Lung (tissue), 12 donors: Measurements from ENCODE around the gene LARGE1. TPM values are rescaled to one million over a fixed set of nuclear protein-coding genes. Genes with fewer than 3 reads are reported as not detected.

Source experiments
- ATAC-seq: fragments of 200-7000 bp; cut with Tn5 transposase; one replicate; pipeline ENCODE4 v1.9.1; 2020; ENCODE audit warnings: moderate number of reproducible peaks; ENCODE audit not compliant: insufficient read depth, low FRiP score
- DNase-seq, 3 donors: peaks; one replicate each; pipeline ENCODE4 v3.0.0-alpha.2; 2013 to 2017
- H3K27ac ChIP-seq, 2 donors: one replicate each; pipeline ENCODE4 v1.5.1; 2013; ENCODE audit warnings: mild to moderate bottlenecking in 2 of 2, moderate library complexity in 2 of 2, control low read depth in 1 of 2, inconsistent platforms in 1 of 2, low read depth in 1 of 2, low read length in 1 of 2
- H3K27me3 ChIP-seq, 3 donors: one replicate each; pipeline ENCODE4 v1.5.1; 2013; ENCODE audit warnings: low read length in 2 of 3; ENCODE audit not compliant: control insufficient read depth in 3 of 3, insufficient read depth in 3 of 3
- H3K36me3 ChIP-seq, 4 donors: one replicate each; pipeline ENCODE4 v1.5.1; 2013; ENCODE audit warnings: low read length in 4 of 4, mild to moderate bottlenecking in 1 of 4, moderate library complexity in 1 of 4; ENCODE audit not compliant: control insufficient read depth in 4 of 4, insufficient read depth in 4 of 4
- H3K4me1 ChIP-seq, 5 donors: one replicate each; pipeline ENCODE4 v1.5.1; 2013; ENCODE audit warnings: low read length in 5 of 5, mild to moderate bottlenecking in 2 of 5, moderate library complexity in 1 of 5; ENCODE audit not compliant: control insufficient read depth in 5 of 5, insufficient read depth in 5 of 5
- H3K4me3 ChIP-seq: one replicate; pipeline ENCODE4 v1.5.1; 2013; ENCODE audit warnings: mild to moderate bottlenecking, control low read depth, moderate library complexity
- H3K9ac ChIP-seq, 2 donors: one replicate each; pipeline ENCODE4 v1.5.1; 2013; ENCODE audit warnings: low read length in 2 of 2, control low read depth in 1 of 2; ENCODE audit not compliant: insufficient read depth in 1 of 2
- H3K9me3 ChIP-seq, 4 donors: one replicate each; pipeline ENCODE4 v1.5.1; 2013; ENCODE audit warnings: low read length in 3 of 4, mild to moderate bottlenecking in 1 of 4, moderate library complexity in 1 of 4; ENCODE audit not compliant: control insufficient read depth in 4 of 4, insufficient read depth in 3 of 4
- WGBS, 2 donors: extraction: QIAGEN DNeasy Blood & Tissue Kit; methylation state at CpG; one replicate each; pipeline ENCODE4 v1.1.7; 2013; 5-methylcytosine and 5-hydroxymethylcytosine counted together
- polyA plus RNA-seq, 2 donors: library from polyadenylated mRNA; stranded (reverse); fragments of 200-250 nt; gene quantifications; one replicate each; pipeline ENCODE4 v1.2.1, GENCODE V29; 2013
- total RNA-seq, 2 donors: library from RNA; depleted of rRNA in 1 of 2; stranded (reverse); fragments of >200 nt in 1 of 2; gene quantifications; one replicate each; pipeline ENCODE4 v1.2.1, GENCODE V29; 2014 to 2021
- TF ChIP-seq, protein P1 (sequence below): IDR thresholded peaks from 2 replicates; pipeline ENCODE4 v1.5.1; 2012; ENCODE audit warnings: mild to moderate bottlenecking; ENCODE audit errors: control extremely low read depth, extremely low read depth
- donor health status: control.
- donor health status: control.
- donor health status: Bipolar disorder and iron deficiency.
- donor health status: healthy.
- donor health status: DM: yes; HTN: yes; CAD: no.

LARGE1 gene
- total and polyA plus RNA-seq, 4 donors = 2.9 to 41.1 (median 15.4) TPM

DNA sequence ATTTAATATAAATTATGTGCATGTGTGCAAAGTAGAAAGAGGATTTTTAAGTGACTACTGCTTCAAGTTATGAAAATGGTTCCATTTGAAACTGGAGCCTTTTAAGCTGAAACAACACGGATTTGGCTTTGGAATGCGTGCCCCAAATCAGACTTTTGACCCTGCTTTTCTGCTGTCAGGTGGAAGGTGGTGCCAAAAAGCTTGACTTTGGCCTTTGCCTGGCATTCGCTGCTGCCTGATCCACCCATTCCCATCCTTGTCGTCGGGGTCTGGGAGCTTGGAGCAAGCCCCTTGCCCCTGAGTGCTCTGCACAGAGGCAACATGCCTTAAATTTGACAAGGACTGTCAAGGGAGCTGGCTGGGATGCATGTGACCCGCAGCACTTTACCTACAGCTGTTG lies 526.8 kb downstream of the LARGE1 start:
- H3K4me3 ChIP-seq = no peak overlapping the region
- TF ChIP-seq, protein P1, sequence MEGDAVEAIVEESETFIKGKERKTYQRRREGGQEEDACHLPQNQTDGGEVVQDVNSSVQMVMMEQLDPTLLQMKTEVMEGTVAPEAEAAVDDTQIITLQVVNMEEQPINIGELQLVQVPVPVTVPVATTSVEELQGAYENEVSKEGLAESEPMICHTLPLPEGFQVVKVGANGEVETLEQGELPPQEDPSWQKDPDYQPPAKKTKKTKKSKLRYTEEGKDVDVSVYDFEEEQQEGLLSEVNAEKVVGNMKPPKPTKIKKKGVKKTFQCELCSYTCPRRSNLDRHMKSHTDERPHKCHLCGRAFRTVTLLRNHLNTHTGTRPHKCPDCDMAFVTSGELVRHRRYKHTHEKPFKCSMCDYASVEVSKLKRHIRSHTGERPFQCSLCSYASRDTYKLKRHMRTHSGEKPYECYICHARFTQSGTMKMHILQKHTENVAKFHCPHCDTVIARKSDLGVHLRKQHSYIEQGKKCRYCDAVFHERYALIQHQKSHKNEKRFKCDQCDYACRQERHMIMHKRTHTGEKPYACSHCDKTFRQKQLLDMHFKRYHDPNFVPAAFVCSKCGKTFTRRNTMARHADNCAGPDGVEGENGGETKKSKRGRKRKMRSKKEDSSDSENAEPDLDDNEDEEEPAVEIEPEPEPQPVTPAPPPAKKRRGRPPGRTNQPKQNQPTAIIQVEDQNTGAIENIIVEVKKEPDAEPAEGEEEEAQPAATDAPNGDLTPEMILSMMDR = no peak
- no peak for ATAC-seq

DNA sequence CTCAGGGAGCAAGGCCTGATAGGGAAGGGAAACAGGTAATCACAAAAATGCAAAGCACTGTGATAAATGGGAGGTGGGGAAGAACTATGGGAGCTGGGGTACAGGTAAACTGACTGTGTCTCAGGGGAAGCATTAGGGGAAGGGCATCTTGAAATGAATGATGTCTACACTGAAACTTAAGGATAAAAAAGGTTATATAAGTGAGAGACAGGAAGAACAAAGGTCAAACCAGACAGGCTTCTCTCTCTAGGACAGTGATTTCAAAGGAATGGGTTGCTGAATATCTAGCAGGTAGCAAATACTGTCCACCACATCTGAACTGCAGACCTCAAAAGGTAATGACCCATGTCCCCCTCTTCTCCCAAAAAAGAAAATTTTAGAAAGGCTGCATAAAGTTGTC lies 529.0 kb downstream of the LARGE1 start:
- peaks cover 0 to 16% (median 0%) of the 10 kb centered on the region in 5 donors for H3K4me1 ChIP-seq
- TF ChIP-seq, protein P1 = no peak
- no peaks in the 10 kb centered on the region for H3K27me3 ChIP-seq
- DNase-seq (no peak), ATAC-seq (no peak)
- H3K36me3 ChIP-seq = no peaks in the 10 kb centered on the region
- no peaks in the 10 kb centered on the region for H3K9me3 ChIP-seq
- no peak overlapping the region for H3K9ac ChIP-seq
- H3K4me3 ChIP-seq = no peak overlapping the region
- no peak overlapping the region for H3K27ac ChIP-seq

More for the DNA sequence above, 526.8 kb downstream of the LARGE1 start:
- Histone ChIP-seq H3K36me3 (no peaks in the 10 kb centered on the region), H3K9me3 (no peaks in the 10 kb centered on the region), H3K4me1 (peaks cover 0 to 16% (median 0%) of the 10 kb centered on the region in 5 donors), H3K9ac (no peak overlapping the region), H3K27ac (no peak overlapping the region), H3K27me3 (no peaks in the 10 kb centered on the region)
- 67 to 71% methylated on average over 6 of the region's 6 CpGs for WGBS, 2 donors
- DNase-seq = no peak

DNA sequence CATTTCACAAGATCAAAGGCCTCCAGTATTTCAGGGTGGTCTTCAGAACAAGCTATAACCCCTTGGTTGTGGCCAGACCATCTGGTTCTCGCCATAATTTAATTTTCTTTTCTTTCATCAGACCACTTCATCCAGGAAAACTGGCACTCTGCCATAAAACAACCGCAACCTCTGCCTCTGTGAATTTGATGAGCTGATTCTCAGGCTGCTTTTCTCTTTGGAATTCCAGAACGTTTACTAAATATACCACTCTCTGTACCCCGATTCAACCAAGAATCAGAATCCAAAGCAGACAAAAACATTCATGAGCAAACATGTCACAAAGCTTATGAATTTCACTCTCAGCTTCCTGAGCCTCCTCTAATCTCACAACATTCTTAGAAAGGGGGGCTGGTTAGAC lies 530.3 kb downstream of the LARGE1 start:
- Histone ChIP-seq H3K4me3 (no peak overlapping the region), H3K36me3 (no peaks in the 10 kb centered on the region), H3K9me3 (no peaks in the 10 kb centered on the region), H3K27me3 (no peaks in the 10 kb centered on the region), H3K4me1 (peaks cover 0 to 16% (median 0%) of the 10 kb centered on the region in 5 donors), H3K27ac (no peak overlapping the region), H3K9ac (no peak overlapping the region)
- TF ChIP-seq, protein P1 = no peak
- WGBS, 2 donors = 71 to 75% methylated on average over 4 of the region's 4 CpGs
- DNase-seq = peak; percentile 70 to 82 (median 79)
- no peak for ATAC-seq

DNA sequence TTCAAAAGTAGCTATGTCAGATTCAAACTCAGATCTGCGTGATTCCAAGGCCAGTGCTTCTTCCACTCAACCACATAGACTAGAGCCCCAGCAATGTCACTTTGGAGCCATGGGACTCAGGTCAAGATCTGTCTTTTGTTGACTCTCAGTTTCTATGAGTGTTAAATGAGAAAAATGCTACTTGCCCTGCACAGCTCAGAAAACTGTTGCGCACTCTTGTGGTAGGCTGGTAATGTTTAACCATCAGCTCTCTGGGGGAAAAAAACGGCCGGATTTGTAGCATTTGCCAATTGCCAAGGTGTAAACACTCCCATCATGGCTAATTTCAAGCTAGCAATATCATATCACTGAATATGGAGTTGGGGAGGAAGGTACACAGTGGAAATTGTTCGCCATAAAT lies 534.0 kb downstream of the LARGE1 start:
- WGBS, 2 donors = 89 to 91% methylated on average over 5 of the region's 5 CpGs
- H3K27ac ChIP-seq = no peak overlapping the region
- H3K9ac ChIP-seq = no peak overlapping the region
- H3K4me3 ChIP-seq = no peak overlapping the region
- peaks cover 0 to 3% (median 0%) of the 10 kb centered on the region in 4 donors for H3K9me3 ChIP-seq
- DNase-seq (no peak), ATAC-seq (no peak)
- H3K27me3 ChIP-seq = no peaks in the 10 kb centered on the region
- peaks cover 0 to 9% (median 0%) of the 10 kb centered on the region in 5 donors for H3K4me1 ChIP-seq
- H3K36me3 ChIP-seq = peaks cover 0 to 11% (median 6%) of the 10 kb centered on the region in 4 donors
- TF ChIP-seq, protein P1 = no peak
